Fibroblast of villous mesenchyme (primary cell): Measurements from ENCODE around the gene RHBDF1. TPM values are rescaled to one million over a fixed set of nuclear protein-coding genes. Genes with fewer than 3 reads are reported as not detected.
A peak's percentile ranks its signal among the peaks of the same experiment; 100 is the strongest.

ENCODE experiments used
- DNase-seq: peaks from one replicate; pipeline ENCODE4 v3.0.0-alpha.2; 2010; ENCODE audit warnings: low read depth
- H3K4me3 ChIP-seq: 2 replicates; pipeline ENCODE4 v1.5.1; 2011; ENCODE audit warnings: low read depth, mild to moderate bottlenecking, low read length
- total RNA-seq: library from RNA; depleted of rRNA; stranded (reverse); fragments of >200 nt; gene quantifications from 2 replicates; pipeline ENCODE4 v1.2.3, GENCODE V29; 2012
- TF ChIP-seq, protein P1 (sequence below): IDR thresholded peaks from 2 replicates; pipeline ENCODE4 v1.5.1; 2012; ENCODE audit warnings: low read depth, mild to moderate bottlenecking, low read length; ENCODE audit not compliant: insufficient read depth

RHBDF1 gene
- total RNA-seq, 1 donor: 32.8 TPM

DNA sequence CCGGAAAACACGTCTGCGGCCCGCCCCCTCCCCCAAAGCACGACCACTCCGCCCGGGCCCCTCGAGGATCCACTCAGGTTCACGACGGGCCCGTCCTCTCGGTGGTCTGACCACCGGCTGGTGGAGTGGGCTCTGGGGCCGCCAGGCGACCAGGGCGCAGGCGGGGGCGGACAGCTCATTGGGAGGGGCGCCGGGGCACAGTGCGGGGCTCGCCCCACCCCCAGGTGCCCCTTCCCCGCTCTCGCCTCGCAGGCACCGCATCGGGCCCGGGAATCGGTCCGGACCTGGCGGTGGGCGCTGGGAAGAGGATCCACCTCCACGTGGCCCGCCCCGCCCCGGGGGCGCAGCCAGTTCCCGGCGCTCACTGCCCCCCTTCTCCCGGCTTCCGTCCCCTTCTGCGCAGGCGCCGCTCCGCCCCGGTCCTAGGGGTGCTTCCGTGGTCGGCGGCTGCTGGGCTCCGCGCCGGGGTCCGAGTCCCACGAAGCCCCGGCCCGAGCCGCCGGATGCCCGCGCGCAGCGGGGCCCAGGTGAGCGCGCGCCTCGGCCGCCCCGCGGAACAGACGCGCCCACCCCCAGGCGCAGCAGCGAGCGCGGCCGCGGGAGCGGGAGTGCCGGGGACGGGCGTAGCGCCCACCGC is 5.5 kb upstream of the RHBDF1 start, which contains the start of gene MPG:
Gene MPG, plus strand, starts transcription at position 419 of the 637 bp plus-strand sequence. Its CDS starts 85 bp downstream, at position 504.
- TF ChIP-seq, protein P1, sequence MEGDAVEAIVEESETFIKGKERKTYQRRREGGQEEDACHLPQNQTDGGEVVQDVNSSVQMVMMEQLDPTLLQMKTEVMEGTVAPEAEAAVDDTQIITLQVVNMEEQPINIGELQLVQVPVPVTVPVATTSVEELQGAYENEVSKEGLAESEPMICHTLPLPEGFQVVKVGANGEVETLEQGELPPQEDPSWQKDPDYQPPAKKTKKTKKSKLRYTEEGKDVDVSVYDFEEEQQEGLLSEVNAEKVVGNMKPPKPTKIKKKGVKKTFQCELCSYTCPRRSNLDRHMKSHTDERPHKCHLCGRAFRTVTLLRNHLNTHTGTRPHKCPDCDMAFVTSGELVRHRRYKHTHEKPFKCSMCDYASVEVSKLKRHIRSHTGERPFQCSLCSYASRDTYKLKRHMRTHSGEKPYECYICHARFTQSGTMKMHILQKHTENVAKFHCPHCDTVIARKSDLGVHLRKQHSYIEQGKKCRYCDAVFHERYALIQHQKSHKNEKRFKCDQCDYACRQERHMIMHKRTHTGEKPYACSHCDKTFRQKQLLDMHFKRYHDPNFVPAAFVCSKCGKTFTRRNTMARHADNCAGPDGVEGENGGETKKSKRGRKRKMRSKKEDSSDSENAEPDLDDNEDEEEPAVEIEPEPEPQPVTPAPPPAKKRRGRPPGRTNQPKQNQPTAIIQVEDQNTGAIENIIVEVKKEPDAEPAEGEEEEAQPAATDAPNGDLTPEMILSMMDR: no peak
- peak; percentile 82 for DNase-seq
- H3K4me3 ChIP-seq: peak within 1 kb of the TSS; percentile 68

DNA sequence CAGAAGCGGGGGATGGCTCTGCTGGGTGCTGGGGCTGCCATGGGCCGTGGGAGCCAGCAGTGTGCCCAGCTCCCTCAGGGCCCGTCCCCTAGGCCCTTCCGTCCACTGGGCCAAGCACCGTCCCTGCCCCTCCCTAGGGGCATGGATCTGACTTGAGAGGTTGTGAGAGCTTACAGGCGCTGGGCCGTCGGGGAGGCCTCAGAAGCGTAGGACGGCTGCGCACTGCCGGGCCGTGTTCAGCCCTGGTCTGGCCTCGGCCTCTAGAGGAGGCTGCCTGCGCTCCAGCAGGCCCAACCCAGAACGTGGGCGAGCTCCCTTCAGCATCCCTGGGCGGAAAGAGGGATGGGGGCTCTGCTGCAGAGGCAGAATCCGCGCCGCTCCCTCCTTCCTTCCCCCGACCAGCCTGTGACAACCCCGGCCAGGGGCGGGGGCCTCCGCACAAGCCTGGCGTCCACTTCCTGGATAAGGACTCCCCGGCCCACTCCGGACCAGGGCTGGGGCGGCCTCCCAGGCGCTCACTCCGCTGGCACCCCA is 4.9 kb upstream of the RHBDF1 start:
- H3K4me3 ChIP-seq: peak overlapping the region; percentile 68
- DNase-seq: peak; percentile 69
- TF ChIP-seq, protein P1: no peak

DNA sequence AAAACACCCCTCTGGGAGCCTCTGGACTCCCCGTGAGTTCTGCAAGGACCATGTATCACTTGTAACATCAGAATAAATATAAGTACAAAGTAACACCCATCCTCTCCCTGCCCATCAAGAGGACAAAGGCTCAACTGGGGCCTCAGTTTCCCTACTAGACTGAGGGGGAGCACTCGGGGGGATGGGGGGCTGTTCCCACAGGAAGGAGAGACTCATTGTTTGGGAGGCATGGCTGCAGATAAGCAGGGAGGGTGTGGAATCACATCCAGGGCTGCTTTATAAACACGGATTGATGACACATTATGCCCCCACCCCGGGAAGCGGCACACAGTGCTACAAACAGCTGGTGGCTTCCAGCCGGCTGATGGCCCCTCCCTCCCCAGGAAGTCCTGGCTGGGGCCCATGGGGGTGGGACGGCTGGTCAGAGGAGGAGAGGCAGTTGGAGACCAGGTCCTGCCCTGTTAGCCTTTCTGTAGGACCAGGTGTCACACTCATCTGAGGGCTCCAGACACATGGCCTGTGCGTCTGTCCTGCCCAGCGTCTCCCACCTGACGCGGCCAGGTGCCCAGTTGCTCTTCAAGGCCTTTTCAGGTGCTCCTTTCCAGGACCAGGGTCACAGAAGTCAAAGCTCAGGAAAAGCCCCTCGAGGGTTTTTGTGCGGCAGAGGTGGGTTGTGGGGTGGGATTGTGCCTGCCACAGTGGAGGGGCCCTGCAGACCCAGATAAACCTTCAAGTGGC is 4.3 kb upstream of the RHBDF1 start:
- peak overlapping the region; percentile 68 for H3K4me3 ChIP-seq
- peak; percentile 93 for DNase-seq
- TF ChIP-seq, protein P1: no peak

DNA sequence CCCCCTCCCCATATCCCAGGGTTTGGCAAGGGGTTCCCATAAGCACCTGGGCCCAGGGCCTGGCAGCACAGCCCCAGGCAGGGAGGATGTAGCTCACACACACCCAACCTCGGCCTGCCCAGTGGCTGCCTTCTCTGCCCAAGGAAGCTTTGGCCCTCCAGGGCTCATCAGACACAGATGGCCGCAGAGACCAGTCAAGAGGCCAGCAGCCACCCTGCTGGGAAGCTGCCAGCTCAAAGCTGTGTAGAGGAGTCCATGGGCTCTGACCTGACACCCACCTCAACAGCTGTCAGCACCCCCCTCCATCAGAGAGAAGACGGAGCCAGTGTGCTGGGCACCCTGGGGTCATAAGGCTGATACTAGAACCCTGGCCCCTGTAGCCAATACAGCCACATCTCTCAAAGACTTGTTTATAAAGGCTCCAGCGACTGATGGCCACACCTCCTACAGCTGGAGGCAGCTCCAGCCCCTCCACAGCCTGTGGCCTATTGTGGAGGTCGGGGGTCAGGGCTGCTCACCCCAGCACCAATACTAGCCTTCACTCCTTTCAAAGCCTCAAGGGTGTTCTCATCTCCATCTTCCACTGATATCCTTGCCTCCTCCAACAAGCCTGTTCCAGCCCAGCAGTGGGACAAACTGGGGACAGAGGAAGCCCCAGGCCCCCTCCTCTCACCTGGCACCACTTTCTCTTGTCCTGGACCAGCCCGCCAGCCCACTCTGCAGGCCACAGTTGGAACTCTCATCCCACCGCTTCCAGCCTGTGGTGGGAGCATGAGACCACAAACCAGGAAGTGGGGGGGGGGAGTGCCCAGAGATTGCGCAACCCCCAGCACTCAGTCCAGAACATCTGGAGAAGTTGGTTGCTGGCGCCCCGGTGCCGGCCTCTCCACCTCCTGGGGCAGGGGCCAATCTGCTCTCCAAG is 3.4 kb upstream of the RHBDF1 start:
- TF ChIP-seq, protein P1: peak; percentile 62
- DNase-seq: peak; percentile 97
- H3K4me3 ChIP-seq: peak overlapping the region; percentile 68

DNA sequence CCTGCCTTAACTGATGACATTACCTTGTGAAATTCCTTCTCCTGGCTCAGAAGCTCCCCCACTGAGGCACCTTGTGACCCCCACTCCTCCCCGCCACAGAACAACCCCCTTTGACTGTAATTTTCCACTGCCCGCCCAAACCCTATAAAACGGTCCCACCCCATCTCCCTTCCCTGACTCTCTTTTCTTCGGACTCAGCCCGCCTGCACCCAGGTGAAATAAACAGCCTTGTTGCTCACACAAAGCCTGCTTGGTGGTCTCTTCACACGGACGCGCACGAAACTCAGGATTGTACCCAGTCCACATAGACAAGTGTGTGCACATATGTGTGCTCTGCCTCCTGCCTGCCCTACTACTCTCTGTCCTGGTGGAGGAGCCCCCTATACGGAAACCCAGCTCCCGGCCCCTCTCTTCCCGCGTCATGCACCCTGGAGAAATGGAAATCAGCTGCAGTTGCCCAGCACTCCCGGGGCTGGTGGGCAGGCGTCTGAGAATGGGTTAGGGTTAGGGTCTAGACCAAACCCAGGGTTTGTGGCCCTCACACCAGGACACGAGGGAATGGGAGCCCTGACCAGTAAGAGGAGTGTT is 2.4 kb upstream of the RHBDF1 start:
- TF ChIP-seq, protein P1: no peak
- no peak for DNase-seq
- no peak overlapping the region for H3K4me3 ChIP-seq

DNA sequence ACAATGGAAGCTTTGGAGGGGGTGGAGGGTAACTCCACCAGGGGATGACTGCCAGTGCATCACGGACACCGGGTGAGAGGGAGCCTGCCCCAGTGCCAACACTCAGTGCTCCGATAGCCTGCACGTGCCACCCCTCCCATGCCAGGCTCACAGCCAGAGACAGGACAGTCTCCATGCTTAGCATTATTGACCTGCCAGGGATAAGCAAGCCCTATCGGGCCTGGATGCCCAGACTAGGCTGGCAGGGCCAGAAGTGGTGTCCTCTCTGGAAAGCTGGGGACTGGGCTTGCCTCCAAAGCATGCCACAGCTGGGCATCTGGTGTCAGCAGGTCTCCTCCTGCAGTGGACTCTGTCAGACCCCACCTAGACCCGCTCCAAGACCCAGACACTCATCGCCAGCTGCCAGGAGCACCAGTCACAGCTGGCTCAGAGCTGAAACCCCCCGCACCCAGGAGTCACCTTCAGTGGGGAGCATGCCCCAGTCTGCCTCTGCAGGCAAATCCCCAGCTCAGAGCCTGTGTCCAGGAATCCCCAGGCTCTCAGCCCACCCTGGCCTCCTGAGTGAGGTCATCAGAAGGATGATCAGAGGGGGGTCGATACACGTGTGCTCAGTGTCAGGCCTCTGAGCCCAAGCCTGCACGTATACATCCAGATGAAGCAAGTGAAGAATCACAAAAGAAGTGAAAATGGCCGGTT is 1.8 kb upstream of the RHBDF1 start:
- H3K4me3 ChIP-seq: no peak overlapping the region
- DNase-seq: no peak
- TF ChIP-seq, protein P1: no peak
